ENCODE measurements around the gene CAPN5.
"Not testable (repeated sequence)": the region's sequence is repeated elsewhere in the genome, so short reads cannot be mapped to it uniquely, and the experiment has no call there.

Gene CAPN5

DNA sequence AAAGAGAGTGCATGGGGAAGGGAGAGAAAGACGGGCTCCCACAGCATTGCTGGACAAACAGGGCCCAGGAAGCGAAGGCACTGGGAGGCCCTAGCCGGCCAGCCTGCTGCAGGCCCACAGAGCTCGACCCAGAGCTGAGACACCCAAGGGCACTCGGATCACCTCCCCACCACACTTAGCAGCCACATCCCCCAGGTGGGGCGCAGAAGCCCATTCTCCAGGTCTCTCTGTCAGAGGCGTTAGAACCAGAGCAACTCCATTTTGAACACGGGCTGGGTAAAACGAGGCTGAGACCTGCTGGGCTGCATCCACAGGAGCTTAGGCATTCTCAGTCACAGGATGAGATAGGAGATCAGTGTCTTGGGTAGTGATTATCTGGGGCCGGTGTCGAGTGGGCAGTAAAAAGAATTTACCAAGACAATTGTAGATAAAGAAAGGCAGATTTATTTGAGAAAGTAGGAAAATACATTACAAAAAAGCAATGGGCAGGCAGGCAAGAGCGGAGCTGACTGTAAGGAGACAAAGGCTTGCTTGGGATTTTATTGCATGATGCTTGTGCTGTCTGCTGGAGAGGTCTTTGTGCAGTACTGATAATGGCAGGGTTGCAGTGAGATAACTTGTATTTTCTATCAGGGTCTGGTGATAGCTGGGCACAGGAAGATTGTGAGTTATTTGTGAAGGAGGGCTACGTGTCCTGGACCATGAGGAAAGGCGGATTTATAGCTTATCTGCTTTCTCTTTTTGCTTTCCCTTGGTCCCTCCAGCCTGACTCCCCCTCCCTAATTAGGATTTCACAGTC, 13.4 kb upstream of the CAPN5 start:
- no peak overlapping the region for H3K4me3 Mint-ChIP-seq
- H3K36me3 Mint-ChIP-seq = peaks cover 2% of the 10 kb centered on the region
- H3K4me1 Mint-ChIP-seq (ENCODE audit: low read depth) = no peaks in the 10 kb centered on the region
- no peaks in the 10 kb centered on the region for H3K9me3 Mint-ChIP-seq (ENCODE audit: low read depth)
- H3K27me3 Mint-ChIP-seq = no peaks in the 10 kb centered on the region
- H3K27ac Mint-ChIP-seq = no peak overlapping the region

DNA sequence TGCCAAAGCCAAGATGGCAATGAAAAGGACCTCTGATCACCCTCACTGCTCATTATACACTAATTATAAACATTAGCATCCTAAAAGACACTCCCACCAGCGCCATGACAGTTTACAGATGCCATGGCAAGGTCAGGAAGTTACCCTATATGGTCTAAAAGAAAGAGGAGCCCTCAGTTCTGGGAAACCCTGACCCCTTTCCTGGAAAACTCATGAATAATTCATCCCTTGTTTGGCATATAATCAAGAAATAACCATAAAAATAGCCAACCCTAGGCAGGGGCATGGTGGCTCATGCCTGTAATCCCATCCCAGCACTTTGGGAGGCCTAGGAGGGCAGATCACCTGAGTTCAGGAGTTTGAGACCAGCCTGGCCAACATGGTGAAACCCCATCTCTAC, 12.7 kb upstream of the CAPN5 start:
- H3K27me3 Mint-ChIP-seq = no peaks in the 10 kb centered on the region
- H3K27ac Mint-ChIP-seq = no peak overlapping the region
- no peaks in the 10 kb centered on the region for H3K4me1 Mint-ChIP-seq (ENCODE audit: low read depth)
- peaks cover 2% of the 10 kb centered on the region for H3K36me3 Mint-ChIP-seq
- no peaks in the 10 kb centered on the region for H3K9me3 Mint-ChIP-seq (ENCODE audit: low read depth)
- H3K4me3 Mint-ChIP-seq = no peak overlapping the region

DNA sequence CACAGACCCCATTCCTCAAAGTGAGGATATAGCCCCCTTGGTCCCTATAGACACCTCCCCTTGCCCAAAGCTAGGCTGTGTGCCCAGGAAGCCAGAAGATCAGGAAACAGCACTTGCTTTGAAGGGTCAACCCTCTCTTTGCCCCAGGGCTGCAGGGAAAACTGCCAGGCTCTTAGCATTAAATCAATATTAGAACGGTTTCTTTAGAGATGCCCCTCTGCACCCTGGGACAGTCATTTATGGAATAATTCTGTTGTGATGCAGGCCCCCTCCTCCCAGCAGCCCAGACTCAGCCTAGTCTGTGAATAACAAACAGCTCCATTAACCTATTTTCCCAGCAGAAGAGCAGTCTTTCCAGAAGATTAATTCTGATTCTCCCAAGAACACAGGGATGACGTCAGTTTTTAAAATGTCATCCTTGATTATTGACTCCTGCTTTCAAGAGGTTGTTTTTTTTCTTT, 11.6 kb upstream of the CAPN5 start:
- Mint-ChIP-seq H3K4me3 (no peak overlapping the region), H3K4me1 (ENCODE audit: low read depth) (no peaks in the 10 kb centered on the region), H3K9me3 (ENCODE audit: low read depth) (no peaks in the 10 kb centered on the region), H3K27me3 (no peaks in the 10 kb centered on the region), H3K36me3 (peaks cover 2% of the 10 kb centered on the region), H3K27ac (no peak overlapping the region)

DNA sequence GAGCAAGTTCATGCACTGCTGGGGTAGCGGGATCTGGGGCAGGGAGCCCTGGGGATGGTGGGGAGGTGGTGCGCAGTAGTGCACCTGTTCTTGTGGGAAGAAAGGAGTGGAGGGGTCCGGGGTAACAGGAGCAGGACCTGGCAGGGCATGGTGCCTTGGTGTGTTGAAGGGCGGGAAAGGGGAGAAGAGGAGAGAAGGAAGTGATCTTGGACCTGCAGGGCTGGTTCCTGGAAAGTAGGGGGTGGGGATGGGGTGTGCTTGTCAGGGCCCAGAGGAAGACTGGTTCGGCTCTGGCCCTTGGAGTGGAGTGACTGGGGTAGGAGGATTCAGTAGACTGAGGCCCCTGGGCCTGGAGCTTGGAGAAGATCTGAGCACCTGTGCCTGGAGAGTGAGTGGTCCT, 10.9 kb upstream of the CAPN5 start:
- Mint-ChIP-seq H3K27ac (no peak overlapping the region), H3K4me1 (ENCODE audit: low read depth) (no peaks in the 10 kb centered on the region), H3K36me3 (peaks cover 2% of the 10 kb centered on the region), H3K9me3 (ENCODE audit: low read depth) (no peaks in the 10 kb centered on the region), H3K27me3 (no peaks in the 10 kb centered on the region), H3K4me3 (no peak overlapping the region)

DNA sequence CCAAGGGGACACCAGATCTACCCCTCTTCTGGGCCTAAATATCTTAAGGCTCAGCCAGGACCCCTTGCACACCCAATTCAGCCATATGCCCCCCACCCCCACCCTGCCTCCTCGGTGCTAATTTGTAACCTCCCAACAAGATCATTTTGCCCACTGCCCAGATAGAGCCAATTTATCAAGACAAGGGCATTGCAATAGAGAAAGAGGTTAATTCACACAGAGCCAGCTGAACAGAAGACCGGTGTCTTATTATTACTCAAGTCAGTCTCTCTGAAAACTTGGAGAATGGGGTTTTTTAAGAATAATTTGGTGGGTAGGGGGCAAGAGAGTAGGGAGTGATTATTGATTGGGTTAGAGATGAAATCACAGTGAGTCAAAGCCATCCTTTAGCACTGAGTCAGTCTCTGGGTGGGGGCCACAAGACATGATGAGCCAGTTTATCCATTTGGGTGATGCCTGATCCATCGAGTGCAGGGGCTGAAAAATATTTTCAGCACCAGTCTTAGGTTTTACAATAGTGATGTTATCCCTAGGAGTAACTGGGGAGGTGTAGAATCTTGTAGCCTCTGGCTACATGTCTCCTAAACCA, 9.9 kb upstream of the CAPN5 start:
- no peaks in the 10 kb centered on the region for H3K4me1 Mint-ChIP-seq (ENCODE audit: low read depth)
- H3K36me3 Mint-ChIP-seq = peaks cover 4% of the 10 kb centered on the region
- no peak overlapping the region for H3K27ac Mint-ChIP-seq
- H3K4me3 Mint-ChIP-seq = no peak overlapping the region
- no peaks in the 10 kb centered on the region for H3K9me3 Mint-ChIP-seq (ENCODE audit: low read depth)
- no peaks in the 10 kb centered on the region for H3K27me3 Mint-ChIP-seq

DNA sequence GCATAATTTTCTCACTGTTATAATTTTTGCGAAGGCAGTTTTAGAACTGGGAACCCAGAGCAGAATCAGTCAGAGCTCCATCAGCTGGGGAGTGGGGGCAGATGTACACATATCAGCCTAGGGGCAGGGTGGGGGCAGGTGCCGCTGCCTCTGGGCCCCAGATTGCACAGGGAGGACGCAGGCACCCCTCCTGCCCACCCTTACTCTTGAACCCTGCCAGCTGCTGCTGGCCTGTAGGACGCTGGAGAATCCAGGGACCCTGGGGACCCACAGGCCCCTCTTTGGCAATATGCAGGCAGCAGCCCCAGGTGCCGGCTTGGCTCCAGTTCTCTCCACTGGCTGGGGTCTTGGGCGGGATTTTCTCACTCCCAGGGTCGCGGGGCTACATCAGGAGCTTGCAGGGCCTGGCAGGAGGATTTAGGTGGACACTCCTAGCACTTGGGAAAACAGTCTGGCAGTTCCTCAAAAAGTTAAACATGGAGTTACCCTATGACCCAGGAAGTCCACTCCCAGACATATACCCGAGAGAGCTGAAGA, 8.8 kb upstream of the CAPN5 start:
- no peaks in the 10 kb centered on the region for H3K4me1 Mint-ChIP-seq (ENCODE audit: low read depth)
- no peak overlapping the region for H3K4me3 Mint-ChIP-seq
- H3K27ac Mint-ChIP-seq = no peak overlapping the region
- no peaks in the 10 kb centered on the region for H3K27me3 Mint-ChIP-seq
- H3K36me3 Mint-ChIP-seq = peaks cover 4% of the 10 kb centered on the region
- no peaks in the 10 kb centered on the region for H3K9me3 Mint-ChIP-seq (ENCODE audit: low read depth)

DNA sequence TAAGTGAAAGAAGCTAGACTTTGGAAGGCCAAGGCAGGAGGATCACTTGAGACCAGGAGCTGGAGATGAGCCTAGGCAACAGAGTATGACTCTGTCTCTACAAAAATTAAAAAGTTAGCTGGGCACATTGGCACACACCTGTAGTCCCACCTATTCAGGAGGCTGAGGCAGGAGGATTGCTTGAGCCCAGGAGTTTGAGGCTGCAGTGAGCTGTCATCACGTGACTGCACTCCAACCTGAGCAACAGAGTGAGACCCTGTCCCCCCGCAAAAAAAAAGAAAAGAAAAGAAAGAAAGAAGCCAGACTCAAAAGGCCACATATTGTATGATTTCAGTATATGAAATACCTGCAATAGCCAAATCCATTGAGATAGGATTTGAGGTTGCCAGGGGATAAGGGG, 7.9 kb upstream of the CAPN5 start:
- H3K36me3 Mint-ChIP-seq = peaks cover 4% of the 10 kb centered on the region
- no peak overlapping the region for H3K27ac Mint-ChIP-seq
- H3K27me3 Mint-ChIP-seq = no peaks in the 10 kb centered on the region
- no peaks in the 10 kb centered on the region for H3K4me1 Mint-ChIP-seq (ENCODE audit: low read depth)
- no peak overlapping the region for H3K4me3 Mint-ChIP-seq
- no peaks in the 10 kb centered on the region for H3K9me3 Mint-ChIP-seq (ENCODE audit: low read depth)

DNA sequence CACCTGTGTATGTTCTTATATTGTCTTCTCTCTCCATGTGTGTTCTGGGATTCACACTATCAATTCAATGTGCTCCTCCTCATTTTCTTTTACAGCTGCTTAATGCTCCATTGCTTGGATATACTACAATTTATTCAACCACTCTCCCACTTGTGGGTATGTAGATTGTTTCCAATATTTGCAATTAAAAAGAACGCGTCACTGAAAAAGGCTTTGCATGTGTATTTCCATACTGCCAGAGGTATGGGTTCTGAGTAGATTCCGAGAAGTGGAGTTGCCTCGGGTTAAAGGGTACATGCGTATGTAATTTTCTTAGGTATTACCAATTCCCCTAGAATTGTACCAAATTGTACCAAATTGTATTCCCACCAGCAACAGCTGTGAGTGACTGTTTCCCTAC, 7.0 kb upstream of the CAPN5 start:
- H3K27me3 Mint-ChIP-seq = no peaks in the 10 kb centered on the region
- H3K36me3 Mint-ChIP-seq = peaks cover 4% of the 10 kb centered on the region
- H3K27ac Mint-ChIP-seq = no peak overlapping the region
- no peaks in the 10 kb centered on the region for H3K4me1 Mint-ChIP-seq (ENCODE audit: low read depth)
- H3K9me3 Mint-ChIP-seq (ENCODE audit: low read depth) = no peaks in the 10 kb centered on the region
- no peak overlapping the region for H3K4me3 Mint-ChIP-seq

DNA sequence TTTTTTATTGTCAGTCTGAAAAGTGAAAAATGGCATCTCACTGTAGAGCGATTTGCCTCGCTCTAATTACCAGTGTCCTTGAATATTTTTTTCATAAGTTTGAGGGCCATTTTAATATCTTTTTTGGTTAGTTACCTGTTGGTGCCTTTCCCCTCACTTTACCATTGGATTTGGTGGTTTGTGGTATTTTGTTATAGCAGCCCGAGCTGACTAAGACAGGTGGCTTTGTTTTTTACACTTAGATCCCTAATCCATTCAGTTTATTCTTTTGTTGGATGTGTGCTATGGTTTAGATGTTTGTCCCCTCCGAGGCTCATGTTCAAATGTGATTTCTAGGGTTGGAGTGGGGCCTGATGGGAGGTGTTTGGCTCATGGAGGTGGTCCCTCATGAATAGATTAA, 6.5 kb upstream of the CAPN5 start:
- no peaks in the 10 kb centered on the region for H3K9me3 Mint-ChIP-seq (ENCODE audit: low read depth)
- H3K36me3 Mint-ChIP-seq = peaks cover 4% of the 10 kb centered on the region
- no peaks in the 10 kb centered on the region for H3K4me1 Mint-ChIP-seq (ENCODE audit: low read depth)
- H3K27me3 Mint-ChIP-seq = no peaks in the 10 kb centered on the region
- H3K4me3 Mint-ChIP-seq = no peak overlapping the region
- H3K27ac Mint-ChIP-seq = no peak overlapping the region

DNA sequence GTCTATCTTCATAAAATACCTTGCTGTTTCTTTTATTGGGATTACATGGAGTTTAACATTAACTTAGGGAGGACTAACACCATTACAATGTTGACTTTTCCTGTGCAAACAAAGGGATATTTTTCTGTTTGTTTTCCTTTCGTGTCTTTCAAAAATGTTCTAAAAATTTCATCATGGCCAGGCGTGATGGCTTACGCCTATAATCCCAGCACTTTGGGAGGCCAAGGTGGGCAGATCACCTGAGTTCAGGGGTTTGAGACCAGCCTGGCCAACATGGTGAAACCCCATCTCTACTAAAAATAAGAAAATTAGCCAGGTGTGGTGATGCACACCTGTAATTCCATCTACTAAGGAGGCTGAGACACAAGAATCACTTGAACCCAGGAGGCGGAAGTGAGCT, 5.5 kb upstream of the CAPN5 start:
- H3K27me3 Mint-ChIP-seq; H3K27ac Mint-ChIP-seq; H3K4me1 Mint-ChIP-seq (ENCODE audit: low read depth); H3K36me3 Mint-ChIP-seq; H3K4me3 Mint-ChIP-seq; H3K9me3 Mint-ChIP-seq (ENCODE audit: low read depth): not testable (repeated sequence)

DNA sequence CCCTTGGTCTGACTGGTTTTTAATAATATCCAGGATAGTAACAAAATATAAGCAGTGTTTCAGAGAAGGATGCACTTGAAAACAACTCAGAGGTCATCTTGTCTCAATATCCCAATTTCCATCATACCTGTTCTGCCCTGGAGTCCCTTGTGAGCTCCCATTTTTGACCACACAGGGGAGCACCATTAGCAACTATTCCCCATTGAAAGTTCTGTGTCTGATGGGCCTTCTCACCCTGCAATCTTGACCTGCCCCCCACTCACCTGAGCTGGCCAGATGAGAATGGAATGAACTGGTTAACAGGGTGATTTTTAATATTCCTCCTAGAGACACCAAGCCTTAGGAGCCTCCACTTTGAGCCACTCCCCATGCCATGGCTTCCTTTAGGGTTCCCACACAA, 3.8 kb upstream of the CAPN5 start:
- H3K27ac Mint-ChIP-seq = no peak overlapping the region
- H3K4me1 Mint-ChIP-seq (ENCODE audit: low read depth) = peaks cover 11% of the 10 kb centered on the region
- no peaks in the 10 kb centered on the region for H3K9me3 Mint-ChIP-seq (ENCODE audit: low read depth)
- H3K4me3 Mint-ChIP-seq = no peak overlapping the region
- no peaks in the 10 kb centered on the region for H3K27me3 Mint-ChIP-seq
- peaks cover 2% of the 10 kb centered on the region for H3K36me3 Mint-ChIP-seq

DNA sequence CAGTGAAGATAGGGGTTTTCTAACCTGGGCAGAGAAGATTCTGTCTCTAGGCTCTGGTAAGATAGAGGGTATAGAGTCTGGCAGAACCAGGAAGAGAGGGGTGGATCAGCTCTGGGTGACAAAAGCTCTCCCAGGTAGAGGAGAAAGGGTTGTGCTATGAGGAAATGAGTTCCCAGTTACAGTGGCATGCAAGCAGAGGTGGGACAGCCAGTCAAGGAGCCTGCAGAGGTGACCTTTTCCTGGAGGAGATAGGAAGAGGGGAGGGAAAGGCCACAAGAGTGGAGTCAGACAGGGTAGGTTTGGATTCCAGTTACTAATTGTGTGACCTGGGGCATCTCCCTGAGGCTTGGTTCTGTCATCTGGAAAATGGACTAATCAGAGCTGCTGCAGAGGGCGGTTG, 3.4 kb upstream of the CAPN5 start:
- H3K4me3 Mint-ChIP-seq = no peak overlapping the region
- H3K9me3 Mint-ChIP-seq (ENCODE audit: low read depth) = no peaks in the 10 kb centered on the region
- peaks cover 2% of the 10 kb centered on the region for H3K36me3 Mint-ChIP-seq
- peak overlapping the region; percentile 46 for H3K27ac Mint-ChIP-seq
- no peaks in the 10 kb centered on the region for H3K27me3 Mint-ChIP-seq
- H3K4me1 Mint-ChIP-seq (ENCODE audit: low read depth) = peaks cover 15% of the 10 kb centered on the region

DNA sequence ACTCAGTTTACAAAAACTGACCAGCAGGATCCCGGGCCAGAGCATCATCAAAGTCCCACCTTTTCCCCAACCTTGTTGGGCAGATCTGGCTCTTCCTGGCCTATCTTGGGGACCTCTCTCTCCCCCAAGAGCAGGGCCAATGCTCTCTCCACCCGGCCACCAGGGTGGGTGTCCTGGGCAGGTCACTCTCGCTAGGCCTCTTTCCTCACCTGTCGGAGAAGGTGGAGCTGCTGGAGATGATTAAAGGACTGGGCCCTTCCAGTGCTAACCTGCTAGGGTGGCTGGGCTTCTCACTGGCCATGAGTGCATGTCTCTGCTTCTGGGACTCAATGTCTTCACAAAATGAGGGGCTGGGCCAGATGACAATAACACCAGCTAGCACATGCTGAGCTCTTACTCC, 2.9 kb upstream of the CAPN5 start:
- H3K9me3 Mint-ChIP-seq (ENCODE audit: low read depth) = no peaks in the 10 kb centered on the region
- peaks cover 16% of the 10 kb centered on the region for H3K4me1 Mint-ChIP-seq (ENCODE audit: low read depth)
- no peak overlapping the region for H3K27ac Mint-ChIP-seq
- no peaks in the 10 kb centered on the region for H3K27me3 Mint-ChIP-seq
- H3K36me3 Mint-ChIP-seq = peaks cover 2% of the 10 kb centered on the region
- no peak overlapping the region for H3K4me3 Mint-ChIP-seq

DNA sequence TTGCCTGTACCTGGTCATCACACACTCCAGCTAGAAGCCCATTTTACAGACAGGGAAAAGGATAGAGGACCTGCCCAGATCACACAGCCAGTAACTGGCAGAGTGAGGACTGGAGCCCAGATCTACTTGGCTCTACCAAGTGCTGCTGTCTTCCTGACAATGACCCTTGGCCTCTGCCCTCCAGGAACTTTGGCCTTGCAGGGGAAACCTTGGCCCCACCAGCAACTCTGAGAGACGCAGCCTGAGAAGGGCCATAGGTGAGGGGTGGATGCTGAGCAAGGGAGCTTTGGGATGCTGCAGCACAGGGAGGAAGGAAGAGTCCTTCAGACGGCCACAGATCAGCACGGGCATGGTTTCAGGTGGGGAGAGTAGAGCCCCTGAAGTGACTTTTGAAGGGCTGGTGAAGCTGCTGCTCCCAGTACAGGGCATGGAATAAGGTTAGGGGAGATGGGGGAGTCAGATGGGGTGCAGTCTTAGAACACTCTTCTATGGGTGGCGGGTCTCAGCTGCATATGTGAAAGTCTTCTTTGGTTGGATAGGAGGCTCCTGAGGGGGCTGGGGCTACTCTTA, 2.0 kb upstream of the CAPN5 start:
- Mint-ChIP-seq H3K36me3 (peaks cover 2% of the 10 kb centered on the region), H3K27ac (no peak overlapping the region), H3K27me3 (no peaks in the 10 kb centered on the region), H3K9me3 (ENCODE audit: low read depth) (no peaks in the 10 kb centered on the region), H3K4me1 (ENCODE audit: low read depth) (peaks cover 16% of the 10 kb centered on the region), H3K4me3 (peak overlapping the region; percentile 51)

DNA sequence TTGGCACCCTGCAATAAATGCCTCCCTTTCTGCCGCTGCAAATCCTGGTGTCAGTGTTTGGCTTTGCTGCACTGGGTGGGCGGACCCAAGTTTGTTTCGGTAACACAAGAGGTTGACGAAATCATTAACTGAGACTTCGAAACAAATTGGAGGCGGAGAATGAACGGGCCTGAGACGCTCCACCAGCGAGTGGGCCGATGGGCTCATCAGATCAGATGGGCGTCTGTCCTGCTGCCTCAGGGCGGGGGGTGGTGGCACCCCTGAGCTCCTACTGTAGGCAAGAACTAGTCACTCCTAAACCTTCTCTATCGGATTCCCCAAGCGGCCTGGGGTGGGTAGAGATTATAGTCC, 918 bp upstream of the CAPN5 start:
- no peaks in the 10 kb centered on the region for H3K27me3 Mint-ChIP-seq
- peak overlapping the region; percentile 88 for H3K27ac Mint-ChIP-seq
- peaks cover 2% of the 10 kb centered on the region for H3K36me3 Mint-ChIP-seq
- no peaks in the 10 kb centered on the region for H3K9me3 Mint-ChIP-seq (ENCODE audit: low read depth)
- peaks cover 19% of the 10 kb centered on the region for H3K4me1 Mint-ChIP-seq (ENCODE audit: low read depth)
- peak overlapping the region; percentile 93 for H3K4me3 Mint-ChIP-seq
